ENCODE results near the gene LRRC4C.
"Not testable (repeated sequence)": the region's sequence is repeated elsewhere in the genome, so short reads cannot be mapped to it uniquely, and the experiment has no call there.

The LRRC4C gene

GRCh38 chr11:41110527-41110926 is 348.9 kb downstream of the LRRC4C start:
- DNase-seq = no peak

GRCh38 chr11:41102471-41102870 is 357.0 kb downstream of the LRRC4C start:
- no peak for DNase-seq

DNA sequence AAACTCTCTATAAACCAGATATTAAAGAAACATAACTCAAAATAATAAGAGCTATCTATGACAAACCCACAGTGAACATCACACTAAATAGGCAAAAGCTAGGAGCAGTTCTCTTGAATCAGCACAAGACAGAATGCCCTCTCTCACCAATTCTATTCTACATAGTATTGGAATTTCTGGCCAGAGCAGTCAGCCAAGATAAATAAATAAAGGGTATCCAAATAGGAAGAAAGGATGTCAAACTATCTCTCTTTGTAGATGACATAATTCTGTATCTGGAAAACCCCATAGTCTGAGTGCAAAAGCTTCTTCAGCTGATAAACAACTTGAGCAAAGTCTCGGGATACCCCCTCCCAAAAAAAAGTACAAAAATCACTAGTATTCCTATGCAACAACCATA is 359.8 kb downstream of the LRRC4C start:
- no peak for DNase-seq

- no peak for DNase-seq
Measured at GRCh38 chr11:41085123-41085522, 374.3 kb downstream of the LRRC4C start.

DNA sequence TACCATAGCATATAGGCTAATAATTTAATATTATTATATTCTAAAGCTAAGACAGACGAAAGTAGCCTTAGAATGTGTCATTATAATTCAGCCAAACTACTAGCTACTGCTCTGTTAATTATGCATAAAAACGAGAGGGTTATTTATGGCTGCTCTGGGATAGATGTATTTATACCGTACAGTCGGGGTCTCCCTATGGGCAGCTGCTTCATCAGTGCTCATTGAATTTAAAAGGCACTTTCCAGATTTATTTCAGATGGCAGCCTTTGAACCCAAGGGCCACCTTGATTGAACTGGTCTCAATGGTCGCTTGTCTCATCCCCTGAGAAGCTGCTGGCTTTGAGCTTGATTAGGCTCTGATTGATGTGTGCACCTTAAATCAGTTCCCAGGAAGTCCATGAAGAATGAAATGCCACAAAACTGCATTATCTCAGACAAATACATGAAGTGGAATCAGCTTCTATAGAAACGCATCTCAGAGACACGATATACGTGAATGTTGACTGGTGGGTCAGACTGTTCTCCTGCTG is 377.6 kb downstream of the LRRC4C start:
- no peak for DNase-seq

GRCh38 chr11:41074318-41074717 is 385.1 kb downstream of the LRRC4C start:
- no peak for DNase-seq

- no peak for DNase-seq
Measured at GRCh38 chr11:41065432-41065831, 394.0 kb downstream of the LRRC4C start.

- no peak for DNase-seq
Measured at GRCh38 chr11:41058138-41058537, 401.3 kb downstream of the LRRC4C start.

GRCh38 chr11:41056892-41057569 is 402.4 kb downstream of the LRRC4C start:
- DNase-seq = no peak

GRCh38 chr11:41053894-41054293 is 405.6 kb downstream of the LRRC4C start:
- no peak for DNase-seq

DNA sequence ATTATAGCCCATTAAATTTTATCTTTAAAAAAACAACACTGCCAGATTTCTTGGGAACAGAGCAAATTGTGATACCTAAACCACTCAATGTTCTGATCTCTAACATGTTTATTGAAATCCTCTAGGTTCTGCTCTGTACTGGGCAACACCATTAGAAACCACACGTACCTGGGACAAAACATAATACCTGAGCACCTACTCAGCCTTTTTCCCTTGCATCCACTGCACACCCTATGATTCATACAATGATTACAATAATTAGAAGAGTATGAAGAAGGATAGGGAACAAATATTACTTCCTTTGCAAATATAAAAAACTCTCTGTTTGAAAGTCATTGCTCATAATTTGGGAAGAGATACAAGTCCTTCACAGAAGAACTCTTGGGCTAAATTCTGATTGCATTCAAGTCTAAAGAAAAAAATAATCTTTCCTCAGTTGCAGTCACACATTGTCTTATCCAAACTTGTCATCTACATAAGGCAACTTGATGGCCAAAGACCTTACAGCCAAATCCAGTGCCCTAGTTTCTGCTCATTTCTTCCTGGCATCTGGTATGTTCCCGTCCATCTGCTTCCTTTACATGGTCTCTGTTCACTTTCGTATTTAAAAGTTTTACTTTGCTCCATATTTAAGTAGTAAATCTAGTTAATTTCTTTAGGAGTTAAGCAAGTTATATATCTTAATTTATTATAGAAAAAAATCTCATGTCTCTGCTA is 407.4 kb downstream of the LRRC4C start:
- DNase-seq = no peak

DNA sequence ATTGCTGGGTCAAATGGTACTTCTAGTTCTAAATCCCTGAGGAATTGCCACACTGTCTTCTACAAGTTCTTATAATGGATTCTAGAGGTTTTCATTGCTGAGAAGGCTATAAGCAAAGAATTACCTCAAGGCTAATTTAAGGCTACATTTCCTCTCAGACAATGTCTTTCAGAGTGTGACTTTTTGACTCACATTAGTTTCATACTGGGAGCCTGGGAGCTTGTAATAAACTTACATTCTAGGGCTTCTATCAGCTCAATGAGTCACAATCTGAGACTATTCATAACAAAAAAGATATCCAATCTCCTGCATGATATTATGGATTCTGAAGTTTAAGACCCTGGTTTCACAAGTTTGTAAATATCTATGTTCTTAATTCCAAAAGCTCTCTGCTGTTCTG is 408.7 kb downstream of the LRRC4C start:
- DNase-seq = no peak

DNA sequence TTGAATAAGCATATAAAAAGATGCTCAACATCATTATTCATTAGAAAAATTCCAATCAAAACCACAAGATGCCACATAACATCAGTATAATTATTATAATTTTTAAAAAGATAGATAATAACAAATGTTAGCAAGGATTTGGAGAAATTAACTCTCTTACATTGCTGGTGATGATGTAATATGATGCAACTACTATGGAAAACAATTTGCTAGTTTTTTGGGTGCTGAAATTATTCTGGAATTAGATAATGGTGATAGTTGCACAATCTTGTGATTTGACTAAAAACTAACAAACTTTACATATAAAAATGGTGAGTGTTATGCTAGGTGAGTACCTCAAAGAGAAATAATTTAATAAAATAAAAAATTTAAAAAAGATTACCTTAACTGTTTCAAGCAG is 412.2 kb downstream of the LRRC4C start:
- no peak for DNase-seq

DNA sequence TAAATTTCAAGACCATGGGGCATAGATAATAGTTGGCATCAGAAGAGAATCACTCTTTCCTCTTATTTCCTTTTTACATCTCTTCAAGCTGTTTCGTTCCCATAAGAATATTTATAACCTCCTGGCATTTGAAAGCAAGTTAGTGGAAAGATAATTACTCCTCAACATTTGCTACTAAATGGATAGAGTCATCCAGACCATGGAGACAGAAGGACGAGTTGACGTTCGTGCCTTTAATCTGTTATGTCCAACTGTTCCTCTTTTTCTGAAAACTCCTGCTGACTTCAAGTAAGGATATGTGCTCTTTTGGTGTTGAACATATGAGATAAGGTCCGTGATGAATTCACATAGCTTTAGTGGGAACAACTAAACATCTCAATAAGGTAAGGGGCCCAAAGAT is 414.2 kb downstream of the LRRC4C start:
- DNase-seq = no peak

- DNase-seq = no peak
Measured at GRCh38 chr11:41044747-41045146, 414.7 kb downstream of the LRRC4C start.

DNA sequence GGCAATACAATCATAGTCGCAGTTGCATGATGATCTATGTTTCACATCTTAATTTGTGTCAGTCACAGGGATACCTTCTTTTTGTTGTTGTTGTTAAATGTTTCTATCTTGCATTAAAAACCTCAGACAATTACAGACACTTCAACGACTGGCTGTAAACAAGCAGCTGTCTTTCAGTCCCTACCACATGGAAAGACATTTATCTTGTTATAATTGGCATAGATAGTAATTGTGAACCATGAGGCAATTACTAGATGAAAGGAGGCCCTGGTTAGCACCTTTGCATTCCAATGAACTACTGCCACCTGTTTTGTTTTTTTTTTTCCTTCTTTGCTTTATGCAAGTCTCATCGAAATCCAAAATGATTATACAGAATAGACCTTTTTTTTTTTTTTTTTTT is 416.8 kb downstream of the LRRC4C start:
- no peak for DNase-seq

DNA sequence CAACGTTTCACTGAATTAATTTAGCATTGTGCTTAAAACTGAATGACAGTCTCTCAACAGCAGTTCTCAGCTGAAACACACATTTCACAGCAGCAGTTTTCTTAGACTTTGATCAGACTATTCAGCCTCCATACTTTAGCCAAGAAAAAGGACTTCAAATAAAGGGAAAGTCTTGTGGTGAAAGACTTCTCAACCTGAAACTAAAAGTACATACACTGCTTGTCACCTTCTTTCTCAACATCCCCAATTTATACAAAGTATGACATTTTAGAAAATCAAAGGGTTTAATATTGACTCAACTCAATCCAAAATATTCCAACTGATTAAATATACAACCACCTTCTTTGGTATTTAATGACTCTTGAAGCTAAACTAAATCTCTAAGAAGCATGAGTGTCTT is 419.0 kb downstream of the LRRC4C start:
- DNase-seq = no peak

GRCh38 chr11:41039592-41039991 is 419.9 kb downstream of the LRRC4C start:
- no peak for DNase-seq

- DNase-seq = no peak
Measured at GRCh38 chr11:41031551-41032060, 427.8 kb downstream of the LRRC4C start.

DNA sequence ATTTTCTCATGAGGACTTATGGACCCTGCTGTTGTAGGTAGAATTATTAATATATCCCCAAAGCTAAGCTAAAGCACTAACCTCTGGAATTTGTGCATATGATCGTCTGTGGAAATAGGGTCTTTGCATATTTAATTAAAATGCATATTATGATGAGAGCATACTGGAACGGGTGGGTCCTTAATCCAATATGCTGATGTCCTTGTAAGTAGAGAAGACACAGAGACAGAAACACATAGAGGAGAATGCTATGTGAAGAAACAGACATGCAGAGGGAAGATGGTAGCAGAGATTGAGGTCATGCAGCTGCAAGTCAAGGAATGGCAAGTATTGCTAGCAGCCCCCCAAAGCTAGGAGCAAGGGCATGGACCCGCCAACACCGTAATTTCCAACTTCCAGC is 439.2 kb downstream of the LRRC4C start:
- no peak for DNase-seq

GRCh38 chr11:41019666-41020065 is 439.8 kb downstream of the LRRC4C start:
- not testable (repeated sequence) for DNase-seq

GRCh38 chr11:41018224-41018623 is 441.2 kb downstream of the LRRC4C start:
- no peak for DNase-seq

DNA sequence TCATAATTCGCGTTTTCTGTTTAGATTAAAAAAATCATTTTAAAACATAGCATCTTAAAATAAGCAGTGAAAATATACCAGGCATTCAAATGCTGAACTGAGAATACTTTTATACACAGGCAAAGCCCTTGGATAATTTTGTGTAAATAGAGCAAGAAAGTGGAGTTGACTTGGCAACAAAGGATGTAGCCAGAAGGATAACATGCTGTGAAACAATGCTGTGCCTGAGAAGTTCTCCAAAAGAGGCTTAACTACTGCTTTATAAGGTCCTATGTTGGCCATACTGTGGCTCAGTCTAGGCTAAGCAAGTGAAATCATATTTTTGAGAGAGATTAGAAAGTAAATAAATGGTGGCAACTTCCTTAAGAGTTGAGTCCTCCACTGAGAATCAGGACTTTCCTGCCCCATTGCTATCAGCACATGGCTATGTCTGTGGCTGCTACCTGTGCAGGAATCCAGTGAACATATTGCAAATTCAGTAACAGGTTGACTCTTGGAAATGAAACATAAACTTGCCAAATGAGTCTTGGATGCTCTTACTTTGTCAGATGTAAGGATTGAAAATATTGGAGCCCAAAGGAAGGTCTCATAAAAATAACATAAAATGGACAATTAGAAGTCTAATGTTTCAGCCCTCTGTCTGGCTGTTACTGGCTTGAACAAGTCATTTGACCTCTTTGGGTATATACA is 448.9 kb downstream of the LRRC4C start:
- no peak for DNase-seq

DNA sequence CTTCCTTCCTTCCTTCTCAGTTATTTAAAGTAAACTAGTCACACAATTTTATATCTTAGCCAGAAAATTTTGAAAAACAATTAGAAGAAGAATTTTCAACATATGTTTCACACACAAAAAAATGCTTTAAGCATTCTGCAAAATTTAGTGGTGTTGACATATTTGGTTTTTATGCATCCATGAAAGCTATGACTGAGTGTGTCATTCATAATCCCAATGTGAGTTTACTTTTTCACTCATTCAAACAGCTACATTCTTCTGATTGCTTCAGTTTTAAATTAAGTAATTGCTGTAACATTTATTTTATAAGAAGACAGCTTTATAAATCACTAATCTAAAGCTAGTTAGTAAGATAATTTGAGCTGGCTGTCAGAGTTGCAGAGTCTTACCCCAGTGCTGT is 453.5 kb downstream of the LRRC4C start:
- DNase-seq = no peak

Measured in CD4-positive, alpha-beta T cell treated with Interleukin-6 for 4 hours (primary cell).